Measurements from ENCODE around the gene UNC93B1. TPM values are rescaled to one million over a fixed set of nuclear protein-coding genes. Genes with fewer than 3 reads are reported as not detected.

Gene UNC93B1
- total RNA-seq, 1 experiment from 2014 or later: 75.5 TPM

DNA sequence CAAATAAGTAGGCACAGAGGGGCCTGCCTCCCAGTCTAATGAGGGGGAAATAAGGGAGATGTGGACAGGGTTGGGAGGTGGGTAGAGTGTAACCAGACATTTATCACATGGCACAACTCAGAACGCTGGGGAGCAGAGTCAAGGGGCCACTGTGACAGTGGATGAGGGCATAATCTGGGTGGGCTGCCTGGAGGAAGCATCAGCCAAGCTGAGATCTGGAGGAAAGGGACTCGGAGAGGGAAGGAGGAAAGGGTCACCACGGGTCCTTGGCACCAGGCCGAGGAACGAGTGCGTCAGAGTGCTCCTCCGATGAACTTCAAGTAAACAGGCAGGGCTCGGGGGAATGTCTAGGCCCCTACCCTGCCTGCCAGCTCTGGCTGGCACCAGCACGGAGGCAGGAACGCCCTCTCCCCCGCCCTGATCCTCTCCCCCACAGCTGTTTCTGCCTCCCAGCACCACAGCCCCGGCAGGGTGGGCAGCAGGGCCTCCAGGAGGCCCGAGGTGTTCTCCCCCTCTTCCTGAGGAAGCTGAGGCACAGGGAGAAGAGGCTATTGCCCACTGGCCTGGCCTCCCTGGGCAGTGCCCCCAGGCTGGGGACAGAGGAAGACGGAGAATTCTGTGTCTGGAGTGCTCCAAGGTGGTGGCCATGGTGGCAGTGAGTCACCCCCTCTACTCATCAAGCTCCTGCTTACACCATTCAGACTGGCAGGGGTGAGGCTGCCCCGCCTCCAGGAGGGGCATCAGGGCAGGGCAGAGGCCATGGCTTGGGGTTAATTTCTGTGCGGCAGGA is 10.5 kb upstream of the UNC93B1 start:
- TF ChIP-seq, protein P1, sequence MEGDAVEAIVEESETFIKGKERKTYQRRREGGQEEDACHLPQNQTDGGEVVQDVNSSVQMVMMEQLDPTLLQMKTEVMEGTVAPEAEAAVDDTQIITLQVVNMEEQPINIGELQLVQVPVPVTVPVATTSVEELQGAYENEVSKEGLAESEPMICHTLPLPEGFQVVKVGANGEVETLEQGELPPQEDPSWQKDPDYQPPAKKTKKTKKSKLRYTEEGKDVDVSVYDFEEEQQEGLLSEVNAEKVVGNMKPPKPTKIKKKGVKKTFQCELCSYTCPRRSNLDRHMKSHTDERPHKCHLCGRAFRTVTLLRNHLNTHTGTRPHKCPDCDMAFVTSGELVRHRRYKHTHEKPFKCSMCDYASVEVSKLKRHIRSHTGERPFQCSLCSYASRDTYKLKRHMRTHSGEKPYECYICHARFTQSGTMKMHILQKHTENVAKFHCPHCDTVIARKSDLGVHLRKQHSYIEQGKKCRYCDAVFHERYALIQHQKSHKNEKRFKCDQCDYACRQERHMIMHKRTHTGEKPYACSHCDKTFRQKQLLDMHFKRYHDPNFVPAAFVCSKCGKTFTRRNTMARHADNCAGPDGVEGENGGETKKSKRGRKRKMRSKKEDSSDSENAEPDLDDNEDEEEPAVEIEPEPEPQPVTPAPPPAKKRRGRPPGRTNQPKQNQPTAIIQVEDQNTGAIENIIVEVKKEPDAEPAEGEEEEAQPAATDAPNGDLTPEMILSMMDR (conservative IDR thresholded peaks at IDR 0.05): no peak
- no peak for TF ChIP-seq EZH2 (IDR thresholded peaks at IDR 0.05; ENCODE audit: low read depth)
- Histone ChIP-seq H3K27me3 (ENCODE audit: insufficient read depth, low read depth) (no peaks in the 10 kb centered on the region), H3K9me3 (ENCODE audit: insufficient read depth, low read depth) (no peaks in the 10 kb centered on the region), H3F3A (ENCODE audit: insufficient read depth, low read depth) (peaks cover 58% of the 10 kb centered on the region), H2AFZ (peak overlapping the region; percentile 62), H3K4me3 (peak overlapping the region; percentile 49), H3K4me2 (peak overlapping the region; percentile 81), H3K9me2 (ENCODE audit: insufficient read depth) (no peaks in the 10 kb centered on the region), H4K20me1 (ENCODE audit: insufficient read depth) (no peaks in the 10 kb centered on the region), H3K4me1 (replicated peaks; ENCODE audit: insufficient read depth) (peaks cover 87% of the 10 kb centered on the region), H3K36me3 (ENCODE audit: low read depth) (no peaks in the 10 kb centered on the region), H3K27ac (peak overlapping the region; percentile 93), H3K79me2 (ENCODE audit: low read depth) (peaks cover 25% of the 10 kb centered on the region; the same call in 1 of the 2 replicates)
- BruUV-seq (replicated peaks): TSS peak; percentile 18
- CTCF ChIA-PET: interaction anchor here (0.5 to 1.5 kb wide), 3 partner anchors 13 to 195 kb away, joined by 3 to 22 read pairs (median 7); no protein-coding TSS in a partner anchor
- peak; percentile 96 to 98 for DNase-seq
- intact Hi-C loops (cut with micrococcal nuclease; ENCODE audit: unreplicated experiment): loop anchor here (1.0 to 10.0 kb wide), 4 partner anchors 16 to 170 kb away; partner anchors contain the start of gene NDUFS8
- POLR2A ChIA-PET (ENCODE audit: unreplicated experiment): interaction anchor here (0.6 to 1.0 kb wide), 6 partner anchors 26 to 712 kb away, joined by 3 to 5 read pairs (median 4); no protein-coding TSS in a partner anchor

GRCh38 chr11:68013611-68014156 is 9.8 kb upstream of the UNC93B1 start:
- peaks cover 94% of the 10 kb centered on the region for H3K4me1 ChIP-seq (replicated peaks; ENCODE audit: insufficient read depth)
- H3K4me2 ChIP-seq: peak overlapping the region; percentile 81
- H3K27me3 ChIP-seq (ENCODE audit: insufficient read depth, low read depth): no peaks in the 10 kb centered on the region
- H3K9me2 ChIP-seq (ENCODE audit: insufficient read depth): no peaks in the 10 kb centered on the region
- H3K27ac ChIP-seq: peak overlapping the region; percentile 93
- H2AFZ ChIP-seq: no peak overlapping the region
- H3K36me3 ChIP-seq (ENCODE audit: low read depth): no peaks in the 10 kb centered on the region
- CTCF ChIA-PET: interaction anchor here (1.1 to 1.5 kb wide), 2 partner anchors 28 to 196 kb away, joined by 3 read pairs; no protein-coding TSS in a partner anchor
- H3K4me3 ChIP-seq: peak overlapping the region; percentile 24; the same call in 1 of the 2 replicates
- no peaks in the 10 kb centered on the region for H3K9me3 ChIP-seq (ENCODE audit: insufficient read depth, low read depth)
- peaks cover 25% of the 10 kb centered on the region; the same call in 1 of the 2 replicates for H3K79me2 ChIP-seq (ENCODE audit: low read depth)
- TF ChIP-seq EZH2 (IDR thresholded peaks at IDR 0.05; ENCODE audit: low read depth): no peak
- TF ChIP-seq, protein P1 (conservative IDR thresholded peaks at IDR 0.05): no peak
- no peaks in the 10 kb centered on the region for H4K20me1 ChIP-seq (ENCODE audit: insufficient read depth)
- H3F3A ChIP-seq (ENCODE audit: insufficient read depth, low read depth): peaks cover 65% of the 10 kb centered on the region
- intact Hi-C loops (cut with micrococcal nuclease; ENCODE audit: unreplicated experiment): loop anchor here (1.0 to 10.0 kb wide), 4 partner anchors 17 to 169 kb away; partner anchors contain the start of gene NDUFS8
- POLR2A ChIA-PET (ENCODE audit: unreplicated experiment): interaction anchor here (0.6 to 1.0 kb wide), 4 partner anchors 26 to 768 kb away, joined by 3 to 4 read pairs (median 4); no protein-coding TSS in a partner anchor
- BruUV-seq (replicated peaks): TSS peak; percentile 18
- peak in 1 of 2 experiments; percentile 39 for DNase-seq

All from PC-9 (cell line).